CD4-positive, CD25-positive, alpha-beta regulatory T cell (primary cell): ENCODE results near the gene SLC22A12. TPM values are rescaled to one million over a fixed set of nuclear protein-coding genes. Genes with fewer than 3 reads are reported as not detected.

Experiments
- ATAC-seq, 2 donors: fragments of 150-1000 bp; cut with Tn5 transposase; one replicate each; pipeline ENCODE4 v1.10.0; 2021; ENCODE audit warnings: low read depth in 2 of 2, moderate number of reproducible peaks in 2 of 2, moderate library complexity in 1 of 2
- DNase-seq, 3 donors: peaks; one replicate each; pipeline versions ENCODE4 v3.0.0 to v3.0.0-alpha.2; 2012 to 2022; ENCODE audit warnings: mixed read lengths in 1 of 3
- H3K27ac ChIP-seq: one replicate; pipeline ENCODE4 v1.7.0; 2013; ENCODE audit warnings: mild to moderate bottlenecking, low read length; ENCODE audit not compliant: insufficient read depth, poor library complexity, severe bottlenecking
- H3K27me3 ChIP-seq: one replicate; pipeline ENCODE4 v1.7.0; 2013; ENCODE audit warnings: low read length; ENCODE audit not compliant: control insufficient read depth, insufficient read depth
- H3K36me3 ChIP-seq: one replicate; pipeline ENCODE4 v1.7.0; 2013; ENCODE audit warnings: mild to moderate bottlenecking, low read length, moderate library complexity; ENCODE audit not compliant: control insufficient read depth, insufficient read depth
- H3K4me1 ChIP-seq: 2 replicates; pipeline ENCODE4 v1.7.0; 2013; ENCODE audit warnings: mild to moderate bottlenecking, low read length; ENCODE audit not compliant: insufficient read depth, control insufficient read depth, poor library complexity, severe bottlenecking
- H3K4me3 ChIP-seq: one replicate; pipeline ENCODE4 v1.7.0; 2013; ENCODE audit warnings: low read depth, mild to moderate bottlenecking, low read length, moderate library complexity
- H3K9me3 ChIP-seq, 2 experiments: 1 replicate in 1 of 2; 2 replicates in 1 of 2; pipeline ENCODE4 v1.7.0; 2013; ENCODE audit warnings: low read length in 2 of 2, mild to moderate bottlenecking in 1 of 2, moderate library complexity in 1 of 2; ENCODE audit not compliant: control insufficient read depth in 2 of 2
- H3K27ac Mint-ChIP-seq, 3 donors: one replicate each; pipeline ENCODE4 v1.8.0; 2020 to 2022; ENCODE audit warnings: mild to moderate bottlenecking in 3 of 3, mixed read lengths in 3 of 3, moderate library complexity in 2 of 3
- H3K27me3 Mint-ChIP-seq: one replicate; pipeline ENCODE4 v1.8.0; 2022; ENCODE audit warnings: mild to moderate bottlenecking, mixed read lengths
- H3K36me3 Mint-ChIP-seq: one replicate; pipeline ENCODE4 v1.8.0; 2020; ENCODE audit warnings: mixed read lengths
- H3K4me1 Mint-ChIP-seq, 4 donors: one replicate each; pipeline ENCODE4 v1.8.0; 2020 to 2022; ENCODE audit warnings: mixed read lengths in 4 of 4, mild to moderate bottlenecking in 1 of 4
- H3K4me3 Mint-ChIP-seq, 4 donors: one replicate each; pipeline ENCODE4 v1.8.0; 2020 to 2022; ENCODE audit warnings: mild to moderate bottlenecking in 4 of 4, mixed read lengths in 4 of 4, moderate library complexity in 3 of 4
- H3K9me3 Mint-ChIP-seq, 7 donors: one replicate each; pipeline ENCODE4 v1.8.0; 2020 to 2022; ENCODE audit warnings: mixed read lengths in 7 of 7, mild to moderate bottlenecking in 3 of 7, moderate library complexity in 2 of 7
- polyA plus RNA-seq, 4 donors: library from polyadenylated mRNA; unstranded; fragments of 300-500 nt; fragmentation: Illumina TruSeq; gene quantifications; one replicate each; pipeline ENCODE4 v1.2.3, GENCODE V29; 2021
- total RNA-seq: library from RNA; stranded (reverse); gene quantifications from one replicate; pipeline ENCODE4 v1.2.3, GENCODE V29; 2022

SLC22A12 gene
- total and polyA plus RNA-seq, 5 donors from 2014 or later: not detected

- ATAC-seq (no peak), DNase-seq (no peak)
- Mint-ChIP-seq H3K27me3 (peaks cover 6% of the 10 kb centered on the region), H3K4me1 (peaks cover 0 to 9% (median 1%) of the 10 kb centered on the region in 4 donors), H3K36me3 (no peaks in the 10 kb centered on the region), H3K4me3 (no peak overlapping the region), H3K9me3 (peaks cover 0 to 1% (median 0%) of the 10 kb centered on the region in 7 donors), H3K27ac (no peak overlapping the region)
- Histone ChIP-seq H3K27me3 (no peaks in the 10 kb centered on the region), H3K4me1 (peaks cover 2% of the 10 kb centered on the region), H3K36me3 (no peaks in the 10 kb centered on the region), H3K9me3 (no peaks in the 10 kb centered on the region), H3K27ac (no peak overlapping the region), H3K4me3 (no peak overlapping the region)
Observed at GRCh38 chr11:64629103-64629502, 38.1 kb downstream of the SLC22A12 start.

GRCh38 chr11:64629796-64630562 is 39.0 kb downstream of the SLC22A12 start:
- Mint-ChIP-seq H3K4me1 (peaks cover 0 to 10% (median 1%) of the 10 kb centered on the region in 4 donors), H3K36me3 (no peaks in the 10 kb centered on the region), H3K4me3 (no peak overlapping the region), H3K27ac (peak overlapping the region in 1 of 3 donors; percentile 84), H3K27me3 (peaks cover 11% of the 10 kb centered on the region), H3K9me3 (peaks cover 0 to 1% (median 0%) of the 10 kb centered on the region in 7 donors)
- H3K4me3 ChIP-seq: no peak overlapping the region
- DNase-seq (no peak), ATAC-seq (no peak)
- no peak overlapping the region for H3K27ac ChIP-seq
- H3K9me3 ChIP-seq: no peaks in the 10 kb centered on the region
- H3K27me3 ChIP-seq: no peaks in the 10 kb centered on the region
- peaks cover 2% of the 10 kb centered on the region for H3K4me1 ChIP-seq
- H3K36me3 ChIP-seq: no peaks in the 10 kb centered on the region

GRCh38 chr11:64631675-64632074 is 40.7 kb downstream of the SLC22A12 start:
- Mint-ChIP-seq H3K36me3 (no peaks in the 10 kb centered on the region), H3K4me1 (peaks cover 0 to 10% (median 1%) of the 10 kb centered on the region in 4 donors), H3K4me3 (no peak overlapping the region), H3K9me3 (peaks cover 0 to 3% (median 0%) of the 10 kb centered on the region in 7 donors), H3K27me3 (peaks cover 17% of the 10 kb centered on the region), H3K27ac (no peak overlapping the region)
- peaks cover 2% of the 10 kb centered on the region for H3K4me1 ChIP-seq
- H3K4me3 ChIP-seq: no peak overlapping the region
- no peaks in the 10 kb centered on the region for H3K9me3 ChIP-seq
- no peaks in the 10 kb centered on the region for H3K27me3 ChIP-seq
- ATAC-seq: no peak
- H3K27ac ChIP-seq: no peak overlapping the region
- no peaks in the 10 kb centered on the region for H3K36me3 ChIP-seq
- DNase-seq: no peak

- Histone ChIP-seq H3K27me3 (no peaks in the 10 kb centered on the region), H3K4me3 (no peak overlapping the region), H3K9me3 (no peaks in the 10 kb centered on the region), H3K36me3 (no peaks in the 10 kb centered on the region), H3K27ac (no peak overlapping the region), H3K4me1 (peaks cover 2% of the 10 kb centered on the region)
- Mint-ChIP-seq H3K27ac (no peak overlapping the region), H3K36me3 (no peaks in the 10 kb centered on the region), H3K4me3 (no peak overlapping the region), H3K27me3 (peaks cover 17% of the 10 kb centered on the region), H3K9me3 (peaks cover 0 to 3% (median 0%) of the 10 kb centered on the region in 7 donors), H3K4me1 (peaks cover 0 to 10% (median 1%) of the 10 kb centered on the region in 4 donors)
- ATAC-seq (no peak), DNase-seq (no peak)
Observed at GRCh38 chr11:64632237-64632636, 41.2 kb downstream of the SLC22A12 start.

- Mint-ChIP-seq H3K4me1 (peaks cover 0 to 10% (median 1%) of the 10 kb centered on the region in 4 donors), H3K27ac (no peak overlapping the region), H3K27me3 (peaks cover 17% of the 10 kb centered on the region), H3K36me3 (no peaks in the 10 kb centered on the region), H3K4me3 (no peak overlapping the region), H3K9me3 (peaks cover 0 to 3% (median 0%) of the 10 kb centered on the region in 7 donors)
- no peaks in the 10 kb centered on the region for H3K9me3 ChIP-seq
- no peaks in the 10 kb centered on the region for H3K36me3 ChIP-seq
- ATAC-seq: no peak
- peaks cover 2% of the 10 kb centered on the region for H3K4me1 ChIP-seq
- no peak overlapping the region for H3K27ac ChIP-seq
- no peak overlapping the region for H3K4me3 ChIP-seq
- DNase-seq: no peak
- H3K27me3 ChIP-seq: no peaks in the 10 kb centered on the region
Observed at GRCh38 chr11:64632654-64633053, 41.6 kb downstream of the SLC22A12 start.

- Histone ChIP-seq H3K4me1 (peaks cover 2% of the 10 kb centered on the region), H3K27ac (no peak overlapping the region), H3K4me3 (no peak overlapping the region), H3K27me3 (no peaks in the 10 kb centered on the region), H3K9me3 (no peaks in the 10 kb centered on the region), H3K36me3 (no peaks in the 10 kb centered on the region)
- Mint-ChIP-seq H3K9me3 (peaks cover 0 to 3% (median 0%) of the 10 kb centered on the region in 7 donors), H3K36me3 (no peaks in the 10 kb centered on the region), H3K4me1 (peaks cover 0 to 10% (median 1%) of the 10 kb centered on the region in 4 donors), H3K4me3 (no peak overlapping the region), H3K27me3 (peaks cover 17% of the 10 kb centered on the region), H3K27ac (peak overlapping the region in 2 of 3 donors; percentile 64 to 68)
- ATAC-seq: no peak
- DNase-seq: peak in 1 of 3 donors; percentile 9
Observed at GRCh38 chr11:64633555-64634159, 42.6 kb downstream of the SLC22A12 start.

- no peak for ATAC-seq
- H3K27me3 Mint-ChIP-seq: peaks cover 17% of the 10 kb centered on the region
- H3K4me1 Mint-ChIP-seq: peaks cover 0 to 10% (median 1%) of the 10 kb centered on the region in 4 donors
- Histone ChIP-seq H3K27ac (no peak overlapping the region), H3K4me1 (peaks cover 2% of the 10 kb centered on the region), H3K4me3 (no peak overlapping the region), H3K9me3 (no peaks in the 10 kb centered on the region), H3K27me3 (peaks cover 20% of the 10 kb centered on the region), H3K36me3 (no peaks in the 10 kb centered on the region)
- no peak overlapping the region for H3K27ac Mint-ChIP-seq
- no peak overlapping the region for H3K4me3 Mint-ChIP-seq
- peaks cover 0 to 2% (median 0%) of the 10 kb centered on the region in 7 donors for H3K9me3 Mint-ChIP-seq
- no peaks in the 10 kb centered on the region for H3K36me3 Mint-ChIP-seq
- no peak for DNase-seq
Observed at GRCh38 chr11:64637334-64638017, 46.5 kb downstream of the SLC22A12 start.
